Globus pallidus (tissue), 1 donor: ENCODE results near the gene NCS1.
"Not testable (repeated sequence)": the region's sequence is repeated elsewhere in the genome, so short reads cannot be mapped to it uniquely, and the experiment has no call there.

Experiments
- DNase-seq: peaks from one replicate; pipeline ENCODE4 v3.0.0-alpha.2; 2015; ENCODE audit warnings: low spot score

The NCS1 gene

GRCh38 chr9:130237763-130238524 is 65.7 kb downstream of the NCS1 start:
- DNase-seq: no peak

GRCh38 chr9:130239363-130239695 is 67.1 kb downstream of the NCS1 start:
- no peak for DNase-seq

GRCh38 chr9:130239741-130240241 is 67.6 kb downstream of the NCS1 start:
- DNase-seq: no peak

GRCh38 chr9:130240410-130241197 is 68.4 kb downstream of the NCS1 start:
- DNase-seq: peak; percentile 77

- no peak for DNase-seq
Measured at GRCh38 chr9:130241198-130241535, 69.0 kb downstream of the NCS1 start.

GRCh38 chr9:130242270-130243014 is 70.2 kb downstream of the NCS1 start:
- DNase-seq: no peak

GRCh38 chr9:130243015-130243881 is 71.0 kb downstream of the NCS1 start:
- peak; percentile 40 for DNase-seq

- DNase-seq: no peak
Measured at GRCh38 chr9:130243882-130244170, 71.6 kb downstream of the NCS1 start.

- no peak for DNase-seq
Measured at GRCh38 chr9:130244548-130245165, 72.5 kb downstream of the NCS1 start.

GRCh38 chr9:130245474-130245873 is 73.3 kb downstream of the NCS1 start:
- no peak for DNase-seq

- DNase-seq: no peak
Measured at GRCh38 chr9:130246126-130246525, 73.9 kb downstream of the NCS1 start.

GRCh38 chr9:130254747-130255630 is 82.8 kb downstream of the NCS1 start:
- no peak for DNase-seq

GRCh38 chr9:130255631-130256134 is 83.5 kb downstream of the NCS1 start:
- DNase-seq: no peak

GRCh38 chr9:130256644-130257043 is 84.4 kb downstream of the NCS1 start:
- no peak for DNase-seq

- DNase-seq: not testable (repeated sequence)
Measured at GRCh38 chr9:130258137-130258536, 85.9 kb downstream of the NCS1 start.

- no peak for DNase-seq
Measured at GRCh38 chr9:130259044-130259443, 86.8 kb downstream of the NCS1 start.

- DNase-seq: no peak
Measured at GRCh38 chr9:130260816-130261765, 88.9 kb downstream of the NCS1 start.

GRCh38 chr9:130262061-130262745 is 90.0 kb downstream of the NCS1 start:
- no peak for DNase-seq
